H1 (cell line): ENCODE results near the gene AGFG1. TPM values are rescaled to one million over a fixed set of nuclear protein-coding genes. Genes with fewer than 3 reads are reported as not detected.
"Not testable (repeated sequence)": the region's sequence is repeated elsewhere in the genome, so short reads cannot be mapped to it uniquely, and the experiment has no call there.

ENCODE experiments used
- CTCF ChIA-PET: fragments of 300-600 bp; sonication (Branson Sonifier 250); formaldehyde crosslinking; loops from one replicate; lab custom pipeline; 2021; ENCODE audit not compliant: partially characterized antibody; lab: Charles Lee
- POLR2A ChIA-PET: fragments of 300-600 bp; sonication (Branson Sonifier 250); formaldehyde crosslinking; loops from one replicate; lab custom pipeline; 2021; ENCODE audit warnings: inconsistent platforms; ENCODE audit not compliant: partially characterized antibody; lab: Charles Lee
- DNase-seq, 2 experiments: peaks; one replicate each; pipeline versions ENCODE4 v3.0.0 to v3.0.0-alpha.2; 2010 to 2022; ENCODE audit warnings: low spot score in 2 of 2, low read depth in 1 of 2, mixed read lengths in 1 of 2
- FAIRE-seq: peaks from 2 replicates; lab custom pipeline; 2011; peaks lifted over from hg19 to GRCh38; lab: Jason Lieb, UNC
- H2AFZ ChIP-seq: 2 replicates; pipeline ENCODE4 v1.8.1; 2012; ENCODE audit warnings: low read length, inconsistent platforms
- H2AK5ac ChIP-seq: 2 replicates; pipeline ENCODE4 v1.6.1; 2013; ENCODE audit warnings: low read depth, low read length
- H2BK120ac ChIP-seq: replicated peaks from 2 replicates; pipeline ENCODE3; 2013; ENCODE audit warnings: low read depth, low read length, inconsistent platforms
- H2BK12ac ChIP-seq: 2 replicates; pipeline ENCODE4 v1.6.1; 2013; ENCODE audit warnings: low read depth, low read length
- H2BK15ac ChIP-seq: 2 replicates; pipeline ENCODE4 v1.6.1; 2013; ENCODE audit warnings: low read length
- H2BK20ac ChIP-seq: 2 replicates; pipeline ENCODE4 v1.6.1; 2013; ENCODE audit warnings: low read length
- H2BK5ac ChIP-seq: 2 replicates; pipeline ENCODE4 v1.6.1; 2013; ENCODE audit warnings: low read depth, low read length
- H3K14ac ChIP-seq: 2 replicates; pipeline ENCODE4 v1.6.1; 2013; ENCODE audit warnings: inconsistent platforms; ENCODE audit not compliant: insufficient read length
- H3K18ac ChIP-seq: 2 replicates; pipeline ENCODE4 v1.6.1; 2013; ENCODE audit warnings: low read length; ENCODE audit errors: extremely low read depth
- H3K23ac ChIP-seq: 2 replicates; pipeline ENCODE4 v1.6.1; 2013; ENCODE audit warnings: inconsistent platforms; ENCODE audit not compliant: insufficient read length
- H3K23me2 ChIP-seq: 2 replicates; pipeline ENCODE4 v1.6.1; 2013; ENCODE audit warnings: low read depth, low read length
- H3K27ac ChIP-seq: 2 replicates; pipeline ENCODE4 v1.6.1; 2011; ENCODE audit warnings: low read depth, low read length, inconsistent platforms
- H3K27me3 ChIP-seq, 4 experiments: replicated peaks in 1 of 4; 1 replicate in 1 of 4; 2 replicates in 3 of 4; pipeline versions ENCODE4 v1.6.1 to v1.8.1; 2011 to 2013; ENCODE audit warnings: low read length in 3 of 4, mild to moderate bottlenecking in 3 of 4, inconsistent platforms in 2 of 4, mixed read lengths in 2 of 4, moderate library complexity in 1 of 4; ENCODE audit not compliant: control insufficient read depth in 3 of 4, insufficient read depth in 3 of 4; ENCODE audit errors: extremely low read depth in 1 of 4
- H3K36me3 ChIP-seq, 4 experiments: 2 replicates each; pipeline versions ENCODE4 v1.6.1 to v1.8.1; 2011 to 2013; ENCODE audit warnings: mild to moderate bottlenecking in 4 of 4, low read length in 3 of 4, moderate library complexity in 2 of 4, control low read depth in 1 of 4, inconsistent platforms in 1 of 4; ENCODE audit not compliant: insufficient read depth in 4 of 4, control insufficient read depth in 2 of 4
- H3K4ac ChIP-seq: replicated peaks from 2 replicates; pipeline ENCODE3; 2013; ENCODE audit warnings: low read length, low read depth, mixed read lengths, inconsistent platforms; ENCODE audit not compliant: insufficient read length
- H3K4me1 ChIP-seq, 4 experiments: replicated peaks in 1 of 4; 1 replicate in 1 of 4; 2 replicates in 3 of 4; pipeline versions ENCODE4 v1.6.1 to v1.8.1; 2011 to 2013; ENCODE audit warnings: low read length in 3 of 4, inconsistent platforms in 2 of 4, mixed read lengths in 1 of 4; ENCODE audit not compliant: insufficient read depth in 4 of 4, control insufficient read depth in 3 of 4
- H3K4me2 ChIP-seq, 2 experiments: 2 replicates each; pipeline versions ENCODE4 v1.6.1 to v1.8.1; 2011 to 2013; ENCODE audit warnings: low read depth in 2 of 2, low read length in 2 of 2, control low read depth in 1 of 2, inconsistent platforms in 1 of 2, mild to moderate bottlenecking in 1 of 2; ENCODE audit not compliant: insufficient read depth in 1 of 2
- H3K4me3 ChIP-seq, 4 experiments: fragments of 200-600, 300-600 bp in 1 of 4; sonication (generic), shearing (Covaris generic), sonication (Bioruptor Twin) in 1 of 4; 2 replicates each; pipeline versions ENCODE4 v1.5.1 to v1.8.1; 2011 to 2016; ENCODE audit warnings: low read length in 4 of 4, low read depth in 3 of 4, control low read depth in 2 of 4, inconsistent platforms in 2 of 4, mild to moderate bottlenecking in 2 of 4, mixed read lengths in 1 of 4, moderate library complexity in 1 of 4; ENCODE audit not compliant: insufficient read depth in 2 of 4; ENCODE audit errors: extremely low read depth in 1 of 4
- H3K56ac ChIP-seq: replicated peaks from 2 replicates; pipeline ENCODE3; 2013; ENCODE audit warnings: low read depth, mild to moderate bottlenecking, mixed read lengths, low read length, inconsistent platforms; ENCODE audit not compliant: insufficient read length
- H3K79me1 ChIP-seq: 2 replicates; pipeline ENCODE4 v1.6.1; 2013; ENCODE audit warnings: low read depth, low read length, control low read depth
- H3K79me2 ChIP-seq, 2 experiments: 2 replicates each; pipeline versions ENCODE4 v1.6.1 to v1.8.1; 2012 to 2013; ENCODE audit warnings: low read length in 2 of 2, mild to moderate bottlenecking in 2 of 2, inconsistent platforms in 1 of 2; ENCODE audit not compliant: insufficient read depth in 2 of 2, control insufficient read depth in 1 of 2
- H3K9ac ChIP-seq, 4 experiments: replicated peaks in 1 of 4; 1 replicate in 1 of 4; 2 replicates in 3 of 4; pipeline versions ENCODE4 v1.6.1 to v1.8.1; 2011 to 2013; ENCODE audit warnings: low read depth in 3 of 4, low read length in 3 of 4, control low read depth in 2 of 4, mild to moderate bottlenecking in 2 of 4, moderate library complexity in 2 of 4, inconsistent platforms in 1 of 4; ENCODE audit errors: extremely low read depth in 1 of 4
- H3K9me3 ChIP-seq, 2 experiments: 2 replicates each; pipeline versions ENCODE4 v1.6.1 to v1.8.1; 2012 to 2013; ENCODE audit warnings: mild to moderate bottlenecking in 2 of 2, moderate library complexity in 2 of 2, control low read depth in 1 of 2, inconsistent platforms in 1 of 2, low read depth in 1 of 2, low read length in 1 of 2, mixed read lengths in 1 of 2; ENCODE audit not compliant: insufficient read depth in 2 of 2
- H4K20me1 ChIP-seq, 2 experiments: replicated peaks in 1 of 2; 2 replicates each; pipeline versions ENCODE3 to v1.8.1; 2011 to 2013; ENCODE audit warnings: inconsistent platforms in 2 of 2, low read length in 2 of 2, mild to moderate bottlenecking in 1 of 2; ENCODE audit not compliant: insufficient read depth in 2 of 2, control insufficient read depth in 1 of 2
- H4K5ac ChIP-seq: 2 replicates; pipeline ENCODE4 v1.6.1; 2013; ENCODE audit warnings: low read length, low read depth, mixed read lengths, inconsistent platforms; ENCODE audit not compliant: insufficient read length
- H4K8ac ChIP-seq: 2 replicates; pipeline ENCODE4 v1.8.0; 2013; ENCODE audit warnings: mild to moderate bottlenecking, moderate library complexity, low read length, inconsistent platforms; ENCODE audit not compliant: insufficient read depth; ENCODE audit errors: extremely low read depth
- H4K91ac ChIP-seq: replicated peaks from 2 replicates; pipeline ENCODE3; 2013; ENCODE audit warnings: low read length, mixed read lengths, inconsistent platforms; ENCODE audit not compliant: insufficient read length
- BCL11A ChIP-seq, 2 experiments: IDR thresholded peaks; one replicate each; pipeline ENCODE4 v1.6.1; 2011; ENCODE audit warnings: low read depth in 2 of 2, low read length in 2 of 2, mild to moderate bottlenecking in 2 of 2
- SIN3A ChIP-seq, 2 experiments: IDR thresholded peaks in 1 of 2; conservative IDR thresholded peaks in 1 of 2; 2 replicates each; pipeline ENCODE4 v1.6.1; 2011 to 2012; ENCODE audit warnings: low read length in 2 of 2, improper control_type of control experiment in 1 of 2, low read depth in 1 of 2, mild to moderate bottlenecking in 1 of 2
- YY1 ChIP-seq: IDR thresholded peaks from 2 replicates; pipeline ENCODE4 v1.6.1; 2011; ENCODE audit warnings: low read depth, mild to moderate bottlenecking, low read length
- WGBS, 2 experiments: shearing (Covaris generic) in 1 of 2; methylation state at CpG; one replicate each; pipeline versions ENCODE4 v1.1.6 to v1.1.7; 2013 to 2015; ENCODE audit warnings: low lambda C conversion rate in 2 of 2, mixed read lengths in 2 of 2, inconsistent platforms in 1 of 2, low coverage in 1 of 2, missing lambda C conversion rate in 1 of 2; ENCODE audit not compliant: insufficient replicate concordance in 2 of 2, insufficient coverage in 1 of 2, insufficient read length in 1 of 2; ENCODE audit errors: extremely low coverage in 1 of 2, missing lambda C conversion rate in 1 of 2; 5-methylcytosine and 5-hydroxymethylcytosine counted together
- polyA plus RNA-seq, 7 experiments: library from polyadenylated mRNA; depleted of rRNA in 3 of 7; stranded (reverse) in 5 of 7; unstranded in 2 of 7; fragments of >200 nt in 5 of 7; fragments of 200-250 nt in 2 of 7; gene quantifications; 1 replicate in 5 of 7; 2 replicates in 1 of 7; 4 replicates in 1 of 7; pipeline versions ENCODE4 v1.2.1 to v1.2.3, GENCODE V29; 2011 to 2013; ENCODE audit warnings: missing spikeins in 2 of 7, mixed read lengths in 2 of 7
- total RNA-seq: library from RNA; stranded (reverse); fragmentation: NEBNext Ultra II Directional; extraction: Animal tissue kit (Norgen Biotek cat#: 25700); gene quantifications from 2 replicates; pipeline ENCODE4 v1.2.1, GENCODE V29; 2021

The AGFG1 gene
- total and polyA plus RNA-seq, 2 of the 8 experiments (the other 6 are each of a cell fraction or from before 2014, with no cell fraction given) = 102 to 147 TPM

DNA sequence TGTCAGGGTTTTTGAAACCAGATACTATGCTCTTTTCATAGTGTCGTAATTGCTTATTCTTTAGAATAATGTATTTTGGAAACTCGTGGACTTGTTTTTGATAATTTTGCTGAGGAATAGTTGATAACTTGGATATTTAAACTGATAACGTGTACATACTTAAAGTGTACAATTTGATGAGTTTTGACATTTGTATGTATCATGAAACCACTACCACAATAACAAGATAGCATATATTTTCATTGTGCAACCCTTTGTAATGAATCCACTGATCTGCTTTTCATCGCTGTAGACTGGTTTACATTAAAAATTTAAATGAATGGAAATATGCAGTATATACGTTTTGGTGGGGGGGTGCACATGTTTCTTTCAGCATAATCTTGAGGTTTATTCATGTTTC is 45.8 kb downstream of the AGFG1 start (continued):
- no peak for TF ChIP-seq SIN3A (conservative IDR thresholded peaks at IDR 0.05 in 1 of 2, IDR thresholded peaks at IDR 0.05 in 1 of 2; ENCODE audit: low read depth in 1 of 2, low read length in 2 of 2)
- TF ChIP-seq YY1 = no peak
- TF ChIP-seq BCL11A (IDR thresholded peaks at IDR 0.05; ENCODE audit: low read depth in 2 of 2, low read length in 2 of 2) = no peak

DNA sequence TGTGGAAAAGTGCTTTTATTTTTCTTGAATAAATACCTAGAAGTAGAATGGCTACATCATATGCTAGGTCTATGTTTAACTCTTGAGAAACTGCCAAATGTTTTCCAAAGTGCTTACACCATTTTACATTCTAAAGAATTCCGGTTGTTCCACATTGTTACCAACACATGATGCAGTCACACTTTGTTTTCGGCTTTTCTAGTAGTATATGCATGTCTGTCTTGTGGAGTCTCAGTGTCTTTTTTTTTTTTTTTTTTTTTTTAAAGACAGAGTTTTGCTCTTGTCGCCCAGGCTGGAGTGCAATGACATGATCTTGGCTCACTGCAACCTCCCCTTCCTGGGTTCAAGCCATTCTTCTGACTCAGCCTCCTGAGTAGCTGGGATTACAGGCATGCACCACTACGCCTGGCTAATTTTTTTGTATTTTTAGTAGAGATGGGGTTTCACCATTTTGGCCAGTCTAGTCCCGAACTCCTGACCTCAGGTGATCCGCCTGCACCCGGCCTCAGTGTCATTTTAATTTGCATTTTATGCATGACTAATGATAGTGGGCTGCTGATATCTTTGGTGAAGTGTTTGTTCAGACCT is 46.4 kb downstream of the AGFG1 start:
- H3K23ac ChIP-seq, H4K5ac ChIP-seq, H3K9ac ChIP-seq, H3K4me2 ChIP-seq, POLR2A ChIA-PET, H2BK15ac ChIP-seq, H3K79me1 ChIP-seq, H2AK5ac ChIP-seq, DNase-seq, H2BK20ac ChIP-seq, H3K4ac ChIP-seq, H3K56ac ChIP-seq, H4K8ac ChIP-seq, H2BK5ac ChIP-seq, H3K27me3 ChIP-seq, H2AFZ ChIP-seq, H4K20me1 ChIP-seq, H3K18ac ChIP-seq, H2BK12ac ChIP-seq, FAIRE-seq, H3K14ac ChIP-seq, H4K91ac ChIP-seq, H3K23me2 ChIP-seq, H3K9me3 ChIP-seq, H3K4me1 ChIP-seq, H3K27ac ChIP-seq, H3K4me3 ChIP-seq, H2BK120ac ChIP-seq: not testable (repeated sequence)
- Histone ChIP-seq H3K79me2 (peaks cover 0 to 95% of the 10 kb centered on the region in 2 experiments; a peak in 3 of 4 replicates), H3K36me3 (peaks cover 0 to 14% (median 2%) of the 10 kb centered on the region in 4 experiments; a peak in 2 of 8 replicates)
- 84% methylated on average over 7 of the region's 7 CpGs; no CpG with 5 or more reads in 1 of the 2 experiments for WGBS, 2 experiments
- CTCF ChIA-PET = interaction anchor here (0.8 to 1.2 kb wide), 2 partner anchors 34 to 40 kb away, joined by 3 read pairs; no protein-coding TSS in a partner anchor
